GM12873 (cell line): ENCODE measurements around the gene KLHL8.
A peak's percentile ranks its signal among the peaks of the same experiment; 100 is the strongest.

ENCODE experiments used
- TF ChIP-seq, protein P1 (sequence below): IDR thresholded peaks from 2 replicates; pipeline ENCODE4 v1.5.1; 2012; ENCODE audit warnings: low read depth, mild to moderate bottlenecking, moderate library complexity, low read length, control low read depth; ENCODE audit not compliant: insufficient read depth; ENCODE audit errors: missing control alignments

Gene KLHL8

DNA sequence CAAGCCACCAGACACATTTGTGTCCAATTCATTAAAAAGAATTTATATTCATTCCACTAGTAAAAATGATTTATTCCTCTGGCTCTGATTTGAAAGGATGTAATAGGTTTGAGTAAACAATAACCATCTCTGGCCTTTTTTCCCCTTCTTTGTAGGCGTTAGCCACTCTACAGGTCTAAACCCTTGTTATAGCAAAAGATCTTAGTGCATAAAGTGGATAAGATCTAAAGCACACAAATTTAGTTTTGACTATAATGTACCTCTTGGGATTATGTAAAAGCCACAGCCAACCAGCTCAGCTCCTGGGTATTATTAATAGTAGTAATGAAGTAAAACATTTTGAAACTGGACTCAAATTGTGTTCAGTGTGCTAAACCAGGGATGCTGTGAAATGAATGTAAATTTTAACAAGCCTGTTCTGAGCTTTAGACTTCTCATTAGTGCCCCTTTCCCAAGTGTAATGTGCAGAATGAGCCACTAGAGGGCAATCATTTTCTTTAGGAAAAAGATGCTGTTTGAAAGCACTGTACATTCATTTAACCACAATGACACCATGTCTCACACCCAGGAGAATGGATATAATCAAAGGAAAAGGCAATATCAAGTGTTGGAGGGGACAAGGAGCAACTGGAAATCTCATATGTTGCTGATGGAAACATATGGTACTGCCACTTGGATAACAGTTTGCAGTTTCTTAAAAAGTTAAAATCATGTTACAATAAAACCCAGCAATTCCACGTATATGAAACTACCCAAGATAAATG lies 69.7 kb downstream of the KLHL8 start:
- TF ChIP-seq, protein P1, sequence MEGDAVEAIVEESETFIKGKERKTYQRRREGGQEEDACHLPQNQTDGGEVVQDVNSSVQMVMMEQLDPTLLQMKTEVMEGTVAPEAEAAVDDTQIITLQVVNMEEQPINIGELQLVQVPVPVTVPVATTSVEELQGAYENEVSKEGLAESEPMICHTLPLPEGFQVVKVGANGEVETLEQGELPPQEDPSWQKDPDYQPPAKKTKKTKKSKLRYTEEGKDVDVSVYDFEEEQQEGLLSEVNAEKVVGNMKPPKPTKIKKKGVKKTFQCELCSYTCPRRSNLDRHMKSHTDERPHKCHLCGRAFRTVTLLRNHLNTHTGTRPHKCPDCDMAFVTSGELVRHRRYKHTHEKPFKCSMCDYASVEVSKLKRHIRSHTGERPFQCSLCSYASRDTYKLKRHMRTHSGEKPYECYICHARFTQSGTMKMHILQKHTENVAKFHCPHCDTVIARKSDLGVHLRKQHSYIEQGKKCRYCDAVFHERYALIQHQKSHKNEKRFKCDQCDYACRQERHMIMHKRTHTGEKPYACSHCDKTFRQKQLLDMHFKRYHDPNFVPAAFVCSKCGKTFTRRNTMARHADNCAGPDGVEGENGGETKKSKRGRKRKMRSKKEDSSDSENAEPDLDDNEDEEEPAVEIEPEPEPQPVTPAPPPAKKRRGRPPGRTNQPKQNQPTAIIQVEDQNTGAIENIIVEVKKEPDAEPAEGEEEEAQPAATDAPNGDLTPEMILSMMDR, result peak; percentile 86

DNA sequence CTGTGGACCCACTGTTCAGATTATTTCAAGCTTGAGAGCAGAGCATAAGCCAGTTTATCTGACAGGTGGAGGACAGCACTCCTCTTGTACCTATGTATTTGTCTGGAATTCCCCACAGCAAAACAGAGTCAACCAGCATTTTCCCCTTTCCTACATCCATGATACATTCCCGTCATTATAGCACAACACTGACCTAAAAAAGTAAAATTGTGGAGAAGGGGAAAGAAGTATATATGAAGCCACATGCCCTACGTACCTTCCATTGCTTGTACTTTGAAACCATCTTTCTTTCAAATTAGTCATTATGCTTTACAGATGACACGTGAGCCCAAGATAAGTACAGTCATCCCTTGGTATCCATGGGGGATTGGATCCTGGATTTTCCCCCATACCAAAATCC lies 73.3 kb downstream of the KLHL8 start:
- TF ChIP-seq, protein P1, result no peak

DNA sequence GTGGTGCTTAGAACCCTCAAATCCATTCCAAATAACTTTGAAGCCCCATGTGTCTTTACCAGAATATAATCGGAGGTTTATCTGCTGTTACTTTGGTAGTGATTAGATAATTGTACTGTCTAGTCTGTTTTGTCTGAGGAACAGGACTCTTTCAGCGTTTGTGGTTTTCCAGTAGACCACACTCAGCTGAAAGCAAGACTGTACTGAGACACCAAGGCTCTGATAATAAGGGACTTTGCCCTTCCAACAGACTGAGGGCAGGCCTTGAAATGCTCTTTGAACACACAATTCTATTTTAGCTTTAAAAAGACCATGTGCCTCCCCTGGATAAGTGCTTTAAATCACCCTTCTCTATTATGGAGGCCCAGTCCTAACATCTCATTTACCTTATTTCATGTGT lies 76.1 kb downstream of the KLHL8 start:
- TF ChIP-seq, protein P1, result no peak

DNA sequence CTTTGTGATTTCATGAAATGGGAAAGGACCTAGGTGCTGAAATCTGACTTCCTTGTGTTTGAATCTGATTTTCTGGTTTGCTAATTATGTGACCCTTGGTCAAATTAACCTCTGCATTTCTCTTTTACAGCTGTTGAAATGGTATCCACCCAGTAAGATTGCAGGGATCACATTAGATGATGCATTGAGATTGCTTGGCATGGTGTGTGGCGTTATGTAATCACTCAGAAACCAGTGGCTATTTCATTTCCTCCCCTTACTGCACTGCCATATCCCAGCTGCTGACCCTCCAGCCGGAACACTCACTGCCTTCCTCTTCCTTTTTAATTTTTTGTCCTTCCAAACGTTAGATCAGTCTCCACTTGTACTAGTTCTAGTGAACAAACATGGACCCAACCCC lies 79.0 kb downstream of the KLHL8 start:
- TF ChIP-seq, protein P1, result no peak

- TF ChIP-seq, protein P1, result no peak
Observed at GRCh38 chr4:87134122-87134521, 86.3 kb downstream of the KLHL8 start.

DNA sequence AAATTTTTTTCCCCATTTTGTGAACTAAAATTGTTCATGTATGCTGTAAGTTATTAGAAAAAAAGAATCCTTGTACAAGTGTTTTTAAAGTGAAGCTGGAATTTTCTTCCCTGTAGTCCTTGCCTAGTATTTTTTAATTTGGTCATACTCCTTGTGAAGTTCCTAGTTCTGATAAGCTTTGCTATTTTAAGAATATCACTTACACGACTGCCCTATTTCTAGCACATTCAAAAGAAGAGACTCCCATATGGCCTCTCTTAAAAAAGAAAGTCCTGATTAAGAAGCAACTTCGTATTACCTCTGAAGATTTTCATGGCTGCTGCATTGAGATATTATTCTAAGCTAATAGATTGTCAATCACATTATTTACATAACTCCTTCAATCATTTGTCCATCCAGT lies 87.2 kb downstream of the KLHL8 start:
- TF ChIP-seq, protein P1, result no peak

- TF ChIP-seq, protein P1, result no peak
Observed at GRCh38 chr4:87132035-87132434, 88.4 kb downstream of the KLHL8 start.
